HG03342 (cell line): ENCODE measurements around the gene FLCN.

ENCODE experiments used
- ATAC-seq: cut with Tn5 transposase; IDR thresholded peaks from one replicate; pipeline ENCODE4 v1.9.1; 2021; ENCODE audit warnings: mild to moderate bottlenecking, moderate library complexity; ENCODE audit not compliant: unreplicated experiment

The FLCN gene

GRCh38 chr17:17170346-17170985, 66.5 kb downstream of the FLCN start:
- ATAC-seq, result no peak

DNA sequence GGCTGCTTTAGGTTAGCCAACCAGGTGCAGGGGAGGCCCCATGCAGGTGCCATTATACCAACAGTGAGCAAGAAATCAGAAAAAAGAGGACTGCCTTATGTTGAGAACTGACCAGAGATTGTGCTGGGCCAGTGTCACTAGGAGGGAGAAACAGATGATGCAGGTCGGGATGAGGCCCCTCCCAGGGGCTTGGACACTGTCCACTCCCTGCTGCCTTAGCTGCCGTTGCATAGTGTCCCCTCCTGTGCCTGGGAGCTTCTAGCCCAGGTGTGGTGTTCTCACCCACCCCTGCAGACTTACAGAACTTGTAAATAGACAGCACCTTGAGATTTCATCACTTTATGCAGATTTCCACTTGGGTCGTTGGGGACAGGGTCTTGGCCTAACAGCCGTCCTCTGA, 67.6 kb downstream of the FLCN start:
- ATAC-seq, result no peak

DNA sequence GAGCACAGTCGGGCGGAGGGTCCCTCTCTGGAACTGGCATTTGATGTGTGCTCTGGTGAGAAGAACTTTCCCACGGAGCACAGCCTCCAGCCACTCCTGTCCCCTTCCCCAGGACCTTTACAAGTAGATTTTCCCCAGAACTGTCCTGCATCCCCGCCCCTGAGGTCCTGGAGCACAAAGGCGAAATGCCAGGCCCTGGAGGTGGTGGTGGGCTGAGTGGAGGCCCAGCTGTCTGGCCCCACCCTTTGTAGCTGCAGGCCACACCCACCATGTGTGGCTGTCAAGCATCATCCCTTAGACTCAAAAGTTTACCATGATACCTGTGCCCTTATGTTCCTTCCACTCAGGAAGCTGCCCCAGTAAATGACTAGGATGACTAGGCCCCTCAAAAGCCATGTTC, 68.6 kb downstream of the FLCN start:
- ATAC-seq, result no peak

DNA sequence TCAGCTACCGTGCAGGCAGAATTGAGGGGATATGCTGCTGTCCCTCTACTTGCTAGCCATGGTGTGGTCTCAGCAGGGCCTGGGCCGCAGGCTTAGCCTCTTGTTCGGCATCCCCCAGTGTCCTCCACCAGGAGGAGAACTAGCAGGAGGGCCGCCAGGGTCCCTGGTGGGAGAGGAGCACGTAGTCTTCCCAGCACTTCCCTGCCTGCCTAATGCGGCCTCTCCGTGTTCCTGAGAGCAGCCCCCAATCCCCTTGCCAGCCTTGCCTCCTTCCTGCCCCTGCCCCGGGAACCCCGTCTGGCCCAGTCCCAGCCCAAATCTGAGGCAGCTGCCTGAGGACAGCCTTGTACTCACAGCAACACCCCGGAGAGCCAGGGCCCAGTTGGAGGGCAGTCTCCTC, 69.0 kb downstream of the FLCN start:
- ATAC-seq, result no peak

GRCh38 chr17:17167356-17167755, 69.6 kb downstream of the FLCN start:
- ATAC-seq, result no peak

- no peak for ATAC-seq
Measured at GRCh38 chr17:17166446-17166845, 70.5 kb downstream of the FLCN start.

DNA sequence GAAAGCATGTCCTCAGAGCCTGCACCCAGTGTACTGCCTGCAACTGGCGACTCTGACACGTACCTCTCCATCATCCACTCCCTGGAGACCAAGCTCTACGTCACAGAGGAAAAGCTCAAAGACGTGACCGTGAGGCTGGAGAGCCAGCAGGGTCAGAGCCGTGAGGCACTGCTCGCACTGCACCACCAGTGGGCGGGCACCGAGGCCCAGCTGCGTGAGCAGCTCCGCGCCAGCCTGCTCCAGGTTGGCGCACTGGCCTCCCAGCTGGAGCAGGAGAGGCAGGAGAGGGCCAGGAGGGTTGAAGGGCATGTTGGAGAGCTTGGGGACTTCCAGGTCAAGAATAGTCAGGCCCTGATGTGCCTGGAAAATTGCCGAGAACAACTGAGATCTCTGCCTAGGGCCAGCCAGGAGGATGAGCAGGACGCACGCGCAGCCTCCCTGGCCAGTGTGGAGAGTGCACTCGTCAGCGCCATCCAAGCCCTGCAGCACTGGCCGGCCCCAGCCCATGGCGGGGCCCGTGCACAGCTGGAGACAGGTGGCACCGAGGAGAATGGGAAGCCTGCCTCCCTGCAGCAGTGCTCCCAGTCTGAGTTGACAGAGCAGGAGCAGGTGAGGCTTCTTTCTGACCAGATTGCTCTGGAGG, 71.2 kb downstream of the FLCN start:
- no peak for ATAC-seq

DNA sequence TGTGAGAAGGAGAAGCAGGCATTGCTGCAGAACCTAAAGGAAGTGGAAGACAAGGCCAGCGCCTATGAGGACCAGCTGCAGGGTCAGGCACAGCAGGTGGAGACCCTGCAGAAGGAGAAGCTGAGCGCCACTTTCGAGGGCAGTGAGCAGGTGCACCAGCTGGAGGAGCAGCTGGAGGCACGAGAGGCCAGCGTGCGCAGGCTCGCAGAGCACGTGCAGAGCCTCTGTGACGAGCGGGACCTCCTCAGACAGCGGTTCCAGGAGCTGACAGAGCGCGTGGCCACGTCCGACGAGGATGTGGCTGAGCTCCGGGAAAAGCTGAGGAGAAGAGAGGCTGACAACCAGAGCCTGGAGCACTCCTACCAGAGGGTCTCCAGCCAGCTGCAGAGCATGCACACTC, 72.3 kb downstream of the FLCN start:
- no peak for ATAC-seq

GRCh38 chr17:17164156-17164555, 72.8 kb downstream of the FLCN start:
- no peak for ATAC-seq
